Tibial nerve (tissue), 4 donors: ENCODE data around the gene C1D.

Source experiments
- CTCF ChIP-seq, 5 experiments: fragments of 200-600 bp in 3 of 5; fragments of 450-650 bp in 2 of 5; sonication (generic) in 3 of 5; IDR thresholded peaks; one replicate each; pipeline ENCODE4 v1.5.1; 2016 to 2019; ENCODE audit warnings: antibody characterized with exemption in 5 of 5, mild to moderate bottlenecking in 3 of 5, moderate library complexity in 2 of 5
- EP300 ChIP-seq, 2 donors: sonication (generic); formaldehyde crosslinking; IDR thresholded peaks; one replicate each; pipeline ENCODE4 v1.6.1; 2017; ENCODE audit warnings: antibody characterized with exemption in 2 of 2, mild to moderate bottlenecking in 1 of 2
- POLR2A ChIP-seq, 2 donors: fragments of 450-650 bp; IDR thresholded peaks; one replicate each; pipeline ENCODE4 v1.6.1; 2017; ENCODE audit warnings: antibody characterized with exemption in 2 of 2, mild to moderate bottlenecking in 2 of 2, moderate library complexity in 2 of 2

- TF ChIP-seq EP300 (IDR thresholded peaks at IDR 0.05) = no peak
- no peak for TF ChIP-seq POLR2A (IDR thresholded peaks at IDR 0.05)
- TF ChIP-seq CTCF (IDR thresholded peaks at IDR 0.05) = no peak
These were observed 16.6 kb downstream of the C1D start for GRCh38 chr2:68046224-68046623.
